Duodenal mucosa (tissue), 2 donors: Measurements from ENCODE around the gene PCNT.
"Not testable (repeated sequence)": the region's sequence is repeated elsewhere in the genome, so short reads cannot be mapped to it uniquely, and the experiment has no call there.

Source experiments
- H3K27ac ChIP-seq: one replicate; pipeline ENCODE4 v1.7.0; 2013; ENCODE audit warnings: low read depth, low read length
- H3K27me3 ChIP-seq, 2 donors: one replicate each; pipeline ENCODE4 v1.7.0; 2013; ENCODE audit warnings: low read length in 2 of 2, control low read depth in 1 of 2; ENCODE audit not compliant: insufficient read depth in 2 of 2, control insufficient read depth in 1 of 2
- H3K36me3 ChIP-seq, 2 donors: one replicate each; pipeline ENCODE4 v1.7.0; 2013; ENCODE audit warnings: low read length in 2 of 2, control low read depth in 1 of 2; ENCODE audit not compliant: insufficient read depth in 2 of 2, control insufficient read depth in 1 of 2
- H3K4me1 ChIP-seq, 2 donors: one replicate each; pipeline ENCODE4 v1.7.0; 2013; ENCODE audit warnings: low read length in 2 of 2, control low read depth in 1 of 2; ENCODE audit not compliant: insufficient read depth in 2 of 2, control insufficient read depth in 1 of 2
- H3K4me3 ChIP-seq, 2 donors: one replicate each; pipeline ENCODE4 v1.7.0; 2013; ENCODE audit warnings: low read length in 2 of 2, low read depth in 1 of 2
- H3K9ac ChIP-seq, 2 donors: one replicate each; pipeline ENCODE4 v1.7.0; 2013; ENCODE audit warnings: low read length in 2 of 2, low read depth in 1 of 2
- H3K9me3 ChIP-seq, 2 donors: one replicate each; pipeline ENCODE4 v1.7.0; 2013; ENCODE audit warnings: low read length in 2 of 2, control low read depth in 1 of 2; ENCODE audit not compliant: control insufficient read depth in 1 of 2

Gene PCNT

GRCh38 chr21:46368533-46369285 lies 44.8 kb downstream of the PCNT start:
- Histone ChIP-seq H3K9ac (no peak overlapping the region), H3K36me3 (peaks cover 14 to 51% of the 10 kb centered on the region in 2 donors), H3K4me1 (peaks cover 0 to 11% of the 10 kb centered on the region in 2 donors), H3K9me3 (no peaks in the 10 kb centered on the region), H3K27ac (no peak overlapping the region), H3K27me3 (no peaks in the 10 kb centered on the region), H3K4me3 (no peak overlapping the region)

DNA sequence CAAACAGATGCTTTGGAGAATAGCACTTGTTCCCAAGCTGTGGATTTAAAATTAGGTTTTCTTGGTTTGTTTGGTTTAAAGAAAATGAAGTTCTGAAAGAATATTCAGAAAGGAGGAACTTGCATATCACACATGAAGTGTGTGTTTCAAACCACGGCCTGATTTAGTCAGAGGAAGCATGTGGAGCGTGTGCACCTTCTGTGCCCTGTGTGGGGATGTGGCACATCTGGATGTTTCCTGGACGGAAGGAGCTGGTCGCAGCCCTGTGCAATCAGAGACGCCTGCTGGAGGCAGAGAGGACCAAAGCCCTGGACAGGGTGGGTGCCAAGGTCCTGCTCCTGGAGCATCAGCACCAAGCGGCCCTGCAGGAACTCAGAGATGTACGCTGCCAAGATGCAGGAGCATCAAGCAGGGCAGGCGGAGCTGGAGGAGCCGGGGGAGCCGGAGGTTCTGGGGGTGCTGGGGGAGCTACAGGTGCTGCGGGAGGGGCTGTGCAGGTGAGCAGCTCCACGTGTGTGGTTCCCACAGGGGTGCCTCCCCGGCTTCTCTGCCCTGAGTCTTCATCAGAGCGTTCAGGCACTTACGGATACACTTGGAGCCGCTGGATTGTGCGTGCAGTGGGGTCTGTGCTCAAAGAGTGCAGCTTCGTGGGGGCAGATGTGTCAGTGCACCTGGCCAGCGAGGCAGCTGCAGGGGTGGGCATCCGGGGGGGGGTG lies 45.7 kb downstream of the PCNT start:
- Histone ChIP-seq H3K4me1 (peaks cover 0 to 11% of the 10 kb centered on the region in 2 donors), H3K9ac (no peak overlapping the region), H3K27me3 (no peaks in the 10 kb centered on the region), H3K27ac (no peak overlapping the region), H3K36me3 (peaks cover 14 to 43% of the 10 kb centered on the region in 2 donors), H3K9me3 (no peaks in the 10 kb centered on the region), H3K4me3 (no peak overlapping the region)

GRCh38 chr21:46371204-46372013 lies 47.5 kb downstream of the PCNT start:
- H3K36me3 ChIP-seq = peaks cover 10 to 40% of the 10 kb centered on the region in 2 donors

DNA sequence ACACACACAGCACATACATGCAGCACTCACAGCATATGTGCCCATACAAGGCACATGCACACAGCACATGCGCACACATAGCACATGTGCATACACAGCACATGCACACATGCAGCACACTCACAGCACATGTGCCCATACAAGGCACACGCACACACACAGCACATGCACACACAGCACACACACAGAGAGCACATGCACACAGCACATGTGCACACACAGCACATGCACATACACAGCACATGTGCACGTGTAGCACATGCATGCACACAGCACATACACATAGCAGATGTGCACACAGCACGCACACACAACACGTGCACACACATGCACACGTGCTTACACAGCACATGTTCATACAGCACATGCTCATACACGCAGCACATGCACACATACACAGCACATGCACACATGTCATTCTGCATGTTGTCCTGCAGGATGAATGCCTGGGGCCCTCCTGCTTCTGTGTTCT lies 48.1 kb downstream of the PCNT start:
- no peak overlapping the region for H3K4me3 ChIP-seq
- H3K27me3 ChIP-seq = no peaks in the 10 kb centered on the region
- H3K27ac ChIP-seq = no peak overlapping the region
- H3K9ac ChIP-seq = no peak overlapping the region
- H3K36me3 ChIP-seq = peaks cover 6 to 33% of the 10 kb centered on the region in 2 donors
- H3K9me3 ChIP-seq = no peaks in the 10 kb centered on the region
- H3K4me1 ChIP-seq = peaks cover 0 to 11% of the 10 kb centered on the region in 2 donors

More at GRCh38 chr21:46371204-46372013, 47.5 kb downstream of the PCNT start:
- no peaks in the 10 kb centered on the region for H3K27me3 ChIP-seq
- H3K4me1 ChIP-seq = peaks cover 0 to 11% of the 10 kb centered on the region in 2 donors
- no peak overlapping the region for H3K4me3 ChIP-seq
- H3K9me3 ChIP-seq = no peaks in the 10 kb centered on the region
- no peak overlapping the region for H3K27ac ChIP-seq
- no peak overlapping the region for H3K9ac ChIP-seq

DNA sequence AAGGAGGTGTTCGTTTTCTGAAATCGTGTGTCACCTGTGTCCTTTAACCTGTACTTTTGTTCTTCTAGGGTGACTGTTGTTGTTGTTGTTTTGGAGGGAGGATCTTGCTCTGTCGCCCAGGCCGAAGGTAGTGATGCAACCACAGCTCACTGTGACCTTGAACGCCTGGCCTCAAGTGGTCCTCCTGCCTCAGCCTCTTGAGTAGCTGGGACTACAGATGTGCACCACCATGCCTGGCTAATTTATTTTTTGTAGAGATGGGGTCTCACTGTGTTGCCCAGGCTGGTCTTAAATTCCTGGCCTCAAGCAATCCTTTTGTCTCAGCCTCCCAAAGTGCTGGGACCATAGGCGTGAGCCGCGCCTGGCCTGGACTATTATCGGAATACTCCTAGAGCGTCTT lies 49.0 kb downstream of the PCNT start:
- not testable (repeated sequence) for H3K27me3 ChIP-seq, H3K9me3 ChIP-seq, H3K9ac ChIP-seq, H3K4me3 ChIP-seq, H3K27ac ChIP-seq
- Histone ChIP-seq H3K36me3 (peaks cover 6 to 29% of the 10 kb centered on the region in 2 donors), H3K4me1 (peaks cover 0 to 11% of the 10 kb centered on the region in 2 donors)

- H3K4me1 ChIP-seq = peaks cover 0 to under 1% of the 10 kb centered on the region in 2 donors
- no peak overlapping the region for H3K4me3 ChIP-seq
- H3K36me3 ChIP-seq = peaks cover 6 to 23% of the 10 kb centered on the region in 2 donors
- H3K9ac ChIP-seq = no peak overlapping the region
- H3K27ac ChIP-seq = no peak overlapping the region
- no peaks in the 10 kb centered on the region for H3K27me3 ChIP-seq
- H3K9me3 ChIP-seq = no peaks in the 10 kb centered on the region
Observed at GRCh38 chr21:46374761-46375389, 50.9 kb downstream of the PCNT start.

- Histone ChIP-seq H3K9ac (no peak overlapping the region), H3K36me3 (peaks cover 6 to 23% of the 10 kb centered on the region in 2 donors), H3K4me3 (no peak overlapping the region), H3K27me3 (no peaks in the 10 kb centered on the region), H3K27ac (no peak overlapping the region), H3K9me3 (no peaks in the 10 kb centered on the region), H3K4me1 (no peaks in the 10 kb centered on the region)
Observed at GRCh38 chr21:46375560-46376230, 51.7 kb downstream of the PCNT start.

- H3K36me3 ChIP-seq = peaks cover 6 to 23% of the 10 kb centered on the region in 2 donors
- H3K4me3 ChIP-seq = no peak overlapping the region
- H3K27me3 ChIP-seq = no peaks in the 10 kb centered on the region
- no peak overlapping the region for H3K9ac ChIP-seq
- no peaks in the 10 kb centered on the region for H3K4me1 ChIP-seq
- no peak overlapping the region for H3K27ac ChIP-seq
- no peaks in the 10 kb centered on the region for H3K9me3 ChIP-seq
Observed at GRCh38 chr21:46376231-46376628, 52.3 kb downstream of the PCNT start.

DNA sequence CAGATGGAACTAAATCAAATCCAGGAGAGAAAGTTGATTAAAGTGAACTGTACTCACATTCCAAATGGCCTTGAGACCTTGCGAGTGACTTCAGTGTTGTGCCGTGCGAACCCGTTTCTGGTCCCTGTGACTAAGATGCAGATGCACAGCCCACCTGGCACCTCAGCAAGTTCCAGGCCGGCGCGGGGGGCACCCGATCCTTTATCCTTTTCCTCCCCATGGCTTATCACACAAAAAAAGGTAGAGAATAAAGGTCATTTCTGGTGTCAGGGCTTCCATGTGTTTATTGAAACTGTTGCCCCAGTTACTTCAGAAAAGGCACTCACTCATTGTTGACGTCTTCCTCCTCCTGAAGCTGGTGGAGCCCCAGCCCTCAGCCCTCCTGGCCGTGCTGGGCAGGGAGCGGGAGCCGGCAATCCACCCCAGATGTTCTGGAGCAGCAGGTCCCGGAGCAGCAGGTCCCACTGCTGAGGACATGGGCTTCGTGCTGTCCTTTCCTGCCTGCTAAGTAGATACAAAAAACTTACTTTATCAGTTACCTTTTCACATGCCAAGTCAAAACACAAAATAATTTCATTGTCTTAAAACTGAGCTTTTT lies 53.0 kb downstream of the PCNT start:
- Histone ChIP-seq H3K9me3 (no peaks in the 10 kb centered on the region), H3K4me3 (no peak overlapping the region), H3K27ac (no peak overlapping the region), H3K9ac (no peak overlapping the region), H3K27me3 (no peaks in the 10 kb centered on the region), H3K36me3 (peaks cover 7 to 24% of the 10 kb centered on the region in 2 donors), H3K4me1 (no peaks in the 10 kb centered on the region)
